COLO668 (cell line): ENCODE results near the gene CD9.

ENCODE experiments used
- DNase-seq: peaks from one replicate; lab custom pipeline; 2025; ENCODE audit not compliant: unreplicated experiment; lab: John Stamatoyannopoulos, UW

The CD9 gene

DNA sequence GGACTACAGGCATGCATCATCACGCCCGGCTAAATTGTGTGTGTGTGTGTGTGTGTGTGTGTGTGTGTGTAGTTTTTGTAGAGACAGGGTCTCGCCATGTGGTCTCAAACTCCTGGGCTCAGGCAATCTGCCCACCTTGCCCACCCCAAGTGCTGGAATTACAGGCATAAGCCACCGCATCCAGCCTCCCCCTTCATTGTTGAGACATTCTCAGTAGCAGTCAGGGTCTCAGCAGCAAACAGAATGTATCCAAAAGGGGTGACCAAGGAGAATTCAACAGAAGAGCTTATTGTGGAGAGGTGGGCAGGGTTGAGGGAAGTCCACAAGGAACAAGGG is 73.0 kb downstream of the CD9 start:
- DNase-seq, result no peak

DNA sequence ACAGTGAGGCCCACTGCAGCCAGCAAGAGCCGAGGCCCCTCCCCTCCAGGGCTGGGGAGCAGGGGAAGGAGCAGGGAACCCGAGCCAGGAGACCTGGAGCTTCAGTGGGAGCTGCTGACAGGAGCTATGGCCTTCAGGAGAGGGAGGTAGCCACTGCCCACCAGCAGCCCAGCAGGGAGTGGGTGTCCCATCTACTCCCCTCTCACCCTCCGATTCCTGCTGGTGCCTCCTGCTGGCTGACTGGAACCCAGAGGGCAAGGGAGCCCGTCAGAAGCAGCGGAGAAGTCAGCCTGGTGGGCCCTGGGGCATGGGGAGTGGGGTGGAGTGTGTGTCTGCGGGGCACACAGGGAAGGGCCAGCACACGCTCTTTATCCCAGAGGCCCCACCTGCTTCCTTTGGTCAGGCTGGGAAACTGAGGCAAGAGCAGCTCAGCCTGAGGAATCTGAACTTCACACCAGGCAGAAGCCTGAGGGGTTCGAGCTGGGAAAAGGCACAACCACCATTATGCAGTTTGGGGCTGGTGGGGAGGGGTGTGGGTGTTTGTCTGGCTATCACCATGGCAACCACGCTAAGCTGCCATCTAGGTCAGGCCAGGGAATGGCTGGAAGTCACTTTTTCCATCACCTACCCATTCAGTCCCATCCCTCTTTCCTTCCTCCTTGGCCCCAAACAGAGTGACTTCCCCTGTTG is 73.5 kb downstream of the CD9 start:
- no peak for DNase-seq

DNA sequence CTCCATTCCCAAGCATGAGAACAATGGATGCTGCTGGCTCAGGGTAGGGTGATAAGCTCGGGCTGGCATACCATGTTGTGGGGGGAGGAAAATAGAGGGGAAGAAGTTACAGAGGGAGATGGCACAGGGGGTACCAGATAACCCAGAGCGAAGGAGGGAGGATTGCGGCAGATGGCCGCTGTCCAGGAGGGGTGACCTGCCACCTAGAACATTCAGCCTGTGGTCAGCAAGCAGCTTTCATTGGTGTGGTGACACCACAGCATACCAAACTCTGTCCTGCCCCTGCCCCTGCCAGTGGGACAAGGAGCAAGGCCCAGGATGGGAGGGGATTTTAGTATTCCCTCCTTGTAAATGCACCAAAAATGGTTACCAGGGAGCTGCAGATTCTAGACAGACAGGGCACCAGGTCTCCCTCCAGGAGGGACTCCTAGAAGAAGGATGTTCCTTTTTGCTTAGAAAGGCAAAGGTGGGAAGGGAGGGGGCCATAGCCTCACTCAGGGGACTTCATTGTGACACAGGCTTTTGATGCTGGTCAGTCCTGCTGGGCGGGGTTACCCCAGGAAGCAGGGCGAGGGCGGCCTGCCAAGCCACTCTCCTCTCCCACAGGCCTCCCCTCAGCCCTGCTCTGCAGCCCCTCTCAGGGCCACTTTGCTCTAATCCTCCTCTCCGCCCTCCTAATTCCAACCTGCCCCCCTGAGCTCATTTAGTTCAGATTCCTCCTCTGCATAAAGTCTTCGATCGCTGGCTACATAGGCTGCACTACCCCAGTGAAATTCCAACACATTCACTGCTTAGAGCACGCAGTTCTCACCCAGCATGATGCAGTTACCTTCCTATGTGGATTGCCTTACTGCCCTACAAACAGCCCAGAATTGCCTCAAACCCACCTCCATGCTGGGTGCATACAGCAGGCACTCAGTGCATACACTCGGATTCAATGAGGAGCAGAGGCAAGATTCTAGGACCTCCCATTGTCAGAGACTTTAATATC is 74.3 kb downstream of the CD9 start:
- no peak for DNase-seq

DNA sequence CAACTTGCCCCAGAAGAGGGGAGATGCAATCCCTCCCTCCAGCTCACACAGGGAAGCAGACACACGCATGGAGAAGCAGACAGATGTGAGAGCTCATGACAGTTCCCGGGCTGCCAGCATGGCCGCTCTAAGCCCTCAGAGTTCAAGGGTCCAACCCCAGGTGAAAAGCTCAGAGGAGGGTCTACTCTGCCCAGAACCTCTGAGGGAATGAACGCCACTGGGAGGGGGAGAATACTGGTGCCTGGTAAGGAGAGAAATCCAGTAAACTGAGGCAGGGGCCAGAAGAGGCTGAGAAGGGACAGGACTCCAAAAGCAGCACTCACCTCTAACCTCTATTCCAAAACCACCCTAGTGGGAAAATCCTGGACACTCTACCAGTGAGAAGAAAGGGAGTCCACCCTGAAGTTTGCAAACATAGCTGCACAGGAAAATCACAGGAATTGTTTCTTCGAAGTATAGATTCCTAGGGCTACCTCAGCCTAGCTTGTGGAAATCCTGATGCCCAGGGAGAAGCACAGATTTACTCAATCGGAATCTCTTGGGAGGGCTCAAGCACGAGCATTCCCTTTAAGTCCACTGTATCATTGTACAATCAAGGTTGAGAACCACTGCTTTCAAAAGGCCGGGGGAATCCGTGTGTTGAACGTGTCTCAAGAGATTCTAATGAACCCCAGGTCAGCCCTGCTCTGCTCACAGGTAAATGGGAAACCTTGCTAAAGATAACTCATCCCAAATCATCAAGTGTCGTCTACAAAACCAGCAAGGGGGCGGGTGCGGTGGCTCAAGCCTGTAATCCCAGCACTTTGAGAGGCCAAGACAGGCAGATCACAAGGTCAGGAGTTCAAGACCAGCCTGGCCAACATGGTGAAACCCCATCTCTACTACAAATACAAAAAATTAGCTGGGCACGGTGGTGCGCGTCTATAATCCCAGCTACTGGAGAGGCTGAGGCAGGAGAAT is 76.0 kb downstream of the CD9 start:
- DNase-seq, result no peak

DNA sequence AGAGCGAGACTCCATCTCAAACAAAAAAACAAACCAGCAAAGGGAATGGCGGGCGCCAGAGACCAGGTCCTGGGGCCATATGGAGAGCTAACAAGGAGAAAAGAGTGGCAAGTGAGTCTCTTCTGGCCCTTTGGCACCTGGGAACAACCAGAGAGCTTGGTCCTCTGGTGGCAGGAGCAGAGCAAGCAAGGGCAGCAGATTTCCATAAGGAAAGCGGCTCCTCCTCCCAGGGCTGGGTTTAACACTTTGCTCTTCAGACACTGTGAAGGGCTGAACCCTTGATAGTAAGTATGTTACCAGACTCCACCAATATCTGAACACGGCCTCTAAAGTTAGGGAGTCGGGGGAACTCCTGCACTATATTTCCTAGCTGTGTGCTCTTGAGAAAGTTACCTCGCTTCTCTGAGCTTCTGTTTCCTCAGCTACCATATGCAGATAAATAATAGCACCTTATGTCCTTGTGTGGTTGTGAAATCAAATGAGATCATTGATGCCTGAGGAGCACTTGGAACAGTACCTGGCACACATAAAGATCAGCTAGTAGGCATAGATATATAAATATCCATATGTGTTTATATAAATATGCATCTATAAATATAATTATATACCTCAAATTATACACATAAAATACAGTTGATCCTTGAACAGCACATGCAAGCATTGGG is 76.9 kb downstream of the CD9 start:
- DNase-seq, result peak; percentile 2

DNA sequence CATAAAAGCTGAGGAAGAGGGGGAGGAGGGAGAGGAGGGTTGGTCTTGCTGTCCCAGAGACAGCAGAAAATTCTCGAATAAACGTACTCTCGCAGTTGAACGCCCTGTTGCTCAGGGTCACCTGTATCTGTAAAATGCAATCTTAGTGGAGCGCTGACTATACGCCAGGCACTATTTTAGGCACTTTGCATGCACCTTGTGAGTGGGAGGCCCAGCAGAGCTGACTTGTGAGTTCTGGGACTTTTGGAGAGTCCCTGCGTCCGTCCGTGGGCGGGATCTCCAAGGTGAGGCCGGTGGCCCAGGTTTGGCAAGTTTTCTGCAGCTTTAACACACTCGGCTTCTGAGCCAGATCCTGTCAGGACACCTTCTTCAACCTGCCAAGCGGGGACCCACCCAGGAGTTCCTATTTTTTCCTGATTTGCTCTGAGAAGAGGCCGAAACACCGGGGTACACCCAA is 77.8 kb downstream of the CD9 start:
- DNase-seq, result no peak

DNA sequence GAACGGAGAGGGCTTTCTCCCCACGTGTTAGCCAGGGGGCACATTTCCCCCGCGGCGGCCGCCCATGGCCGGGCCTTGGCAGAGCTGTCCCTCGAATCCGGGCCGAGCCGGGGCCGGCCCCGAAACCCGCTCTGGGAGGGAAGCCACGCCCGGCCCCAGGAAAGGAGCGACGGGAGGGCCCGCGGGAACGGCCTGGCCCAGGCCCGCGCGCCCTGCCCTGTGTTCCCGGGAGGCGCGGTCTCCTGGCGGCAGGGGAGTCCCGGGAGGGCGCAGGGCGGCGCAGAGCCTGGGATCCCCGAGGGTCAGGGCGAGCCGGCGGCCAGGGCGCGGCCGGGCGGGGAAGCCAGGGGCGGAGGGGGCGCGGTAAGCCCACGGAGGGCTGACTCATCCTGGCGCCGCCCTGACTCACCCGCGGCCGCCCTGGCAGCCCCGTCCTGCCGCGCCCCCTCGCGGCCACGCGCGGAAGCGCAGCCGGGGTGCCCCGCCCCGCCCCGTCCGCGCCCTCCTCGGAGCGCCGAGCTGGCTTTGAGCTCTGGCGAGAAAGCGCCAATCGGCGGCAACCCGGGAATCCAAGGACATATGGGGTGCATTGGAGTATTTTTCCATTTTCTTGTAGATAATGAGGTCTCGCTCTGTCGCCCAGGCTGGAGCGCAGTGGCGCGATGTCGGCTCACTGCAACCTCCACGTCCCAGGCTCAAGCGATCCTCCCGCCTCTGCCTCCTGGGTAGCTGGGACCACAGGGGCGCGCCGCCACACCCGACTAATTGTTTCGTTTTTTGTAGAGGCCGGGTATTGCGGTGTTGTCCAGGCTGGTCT is 78.4 kb downstream of the CD9 start:
- peak; percentile 83 for DNase-seq

DNA sequence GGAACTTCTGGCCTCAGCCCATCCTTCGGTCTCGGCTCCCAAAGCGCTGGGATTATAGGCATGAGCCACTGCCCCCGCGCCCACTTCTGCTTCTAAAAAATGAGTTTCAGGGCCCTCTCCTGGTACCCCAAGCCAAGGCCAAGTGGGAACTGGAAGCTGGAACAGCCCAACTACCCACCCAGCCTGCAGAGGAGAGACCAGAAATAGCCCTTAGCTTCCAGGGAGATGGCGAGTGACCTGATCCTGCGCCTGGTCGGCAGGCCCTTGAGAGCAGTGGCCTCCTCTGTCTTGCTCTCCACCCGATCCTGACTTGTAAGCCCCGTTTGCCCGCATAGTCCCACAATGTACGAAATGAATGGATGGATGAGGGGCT is 79.0 kb downstream of the CD9 start:
- DNase-seq, result no peak

DNA sequence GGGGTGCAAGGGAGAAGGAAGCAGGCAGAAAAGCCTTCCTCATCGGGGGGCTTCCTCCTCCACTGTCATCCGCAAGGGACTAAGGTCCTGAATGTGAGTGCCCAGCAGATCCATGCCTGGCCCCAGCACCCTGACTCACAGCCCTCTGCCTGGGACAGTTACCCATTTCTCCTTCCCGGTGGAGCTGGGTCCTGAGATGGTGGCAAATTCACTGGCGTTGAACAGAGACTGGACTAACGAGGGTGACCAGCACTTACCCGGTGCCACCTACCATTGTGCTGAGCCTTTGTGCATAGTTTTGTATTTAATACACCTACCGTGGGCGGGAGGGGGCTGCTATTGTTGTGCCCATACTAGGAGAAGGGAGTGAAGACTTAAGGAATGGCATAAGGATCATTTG is 79.4 kb downstream of the CD9 start:
- no peak for DNase-seq

DNA sequence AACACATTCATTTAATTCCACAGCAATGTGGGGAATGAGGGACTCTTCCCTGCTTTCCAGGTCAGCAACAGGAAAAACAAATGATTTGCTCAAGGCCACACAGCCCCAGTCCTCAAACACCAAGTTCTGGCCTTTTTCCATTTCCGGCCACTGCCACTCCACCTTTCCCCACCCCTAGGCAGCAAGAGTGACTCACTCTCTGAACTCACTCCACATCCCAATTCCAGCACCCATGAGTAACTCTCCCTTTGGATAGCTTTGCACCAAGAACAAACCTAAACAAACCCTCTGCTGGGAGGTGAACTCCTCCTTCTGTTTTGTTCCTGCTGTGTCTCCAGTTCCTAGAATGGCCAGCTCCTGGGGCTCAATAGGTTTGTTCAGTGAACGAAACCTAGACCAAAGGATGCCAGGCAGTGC is 79.9 kb downstream of the CD9 start:
- peak; percentile 2 for DNase-seq

DNA sequence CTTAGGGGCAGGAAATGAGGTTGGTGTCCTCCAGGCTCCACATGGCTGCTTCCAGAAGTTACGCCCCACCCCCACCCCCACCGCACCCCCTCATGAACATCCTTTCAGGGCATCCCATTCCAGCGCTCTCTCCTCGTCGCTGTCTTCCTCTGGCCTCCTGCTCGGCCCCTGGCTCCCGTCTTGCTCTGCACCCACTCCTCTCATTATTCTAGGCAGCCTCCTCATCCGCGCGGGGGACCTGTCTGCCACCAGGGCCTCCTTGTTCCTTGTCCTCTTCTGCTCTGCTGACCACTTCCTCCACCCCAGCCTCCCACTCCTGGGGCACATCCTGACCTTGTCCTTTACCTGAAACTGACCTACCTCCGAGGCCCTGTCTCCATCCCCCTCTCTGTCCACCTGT is 80.5 kb downstream of the CD9 start:
- no peak for DNase-seq

DNA sequence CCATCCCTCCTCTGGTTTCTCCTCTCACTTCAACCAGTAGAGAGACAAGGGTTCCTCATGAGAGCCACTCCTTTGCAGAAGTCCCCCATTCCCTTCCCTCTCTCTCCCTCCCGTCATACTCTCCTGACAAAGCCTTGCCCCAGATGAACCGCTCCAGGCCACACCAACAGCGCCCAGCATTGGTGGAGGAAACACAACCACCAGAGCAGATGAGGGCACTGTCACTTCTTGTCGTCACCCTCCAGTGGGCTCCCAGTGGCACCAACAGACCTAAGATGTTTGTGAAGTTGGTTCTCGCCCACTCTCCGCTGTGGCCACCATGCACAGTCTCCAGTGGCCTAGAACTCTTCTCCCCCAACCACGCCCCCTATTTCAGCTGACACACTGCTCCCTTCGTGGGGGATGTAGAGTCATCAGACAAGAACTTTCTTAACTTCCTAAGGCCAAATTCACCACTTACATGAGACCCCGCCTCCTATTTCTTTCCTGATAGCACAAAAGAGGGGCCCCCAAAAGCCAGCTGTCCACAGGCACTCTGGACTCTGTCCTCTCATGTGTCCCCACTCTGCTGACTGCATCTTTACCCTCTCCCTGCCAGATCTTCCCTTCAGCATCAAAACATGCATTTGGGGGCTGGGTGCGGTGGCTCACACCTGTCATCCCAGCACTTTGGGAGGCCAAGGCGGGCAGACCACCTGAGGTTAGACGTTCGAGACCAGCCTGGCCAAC is 81.0 kb downstream of the CD9 start:
- DNase-seq, result no peak

DNA sequence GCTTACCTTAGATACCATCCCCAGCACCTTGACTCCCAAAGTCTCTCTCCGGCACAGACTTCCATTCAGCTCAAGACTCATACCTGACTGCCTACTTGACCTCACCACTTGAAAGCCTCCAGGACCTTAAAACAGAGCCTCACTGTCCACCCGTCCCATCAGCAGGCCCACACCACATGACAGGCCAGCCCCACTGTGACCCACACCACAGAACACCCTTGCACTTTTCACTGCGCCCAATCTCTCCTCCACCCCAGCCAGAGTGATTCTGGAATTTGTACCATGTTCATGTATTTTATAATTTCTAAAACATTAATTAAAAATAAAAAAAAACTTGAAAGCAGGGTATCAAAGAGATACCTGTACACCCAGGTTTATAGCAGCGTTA is 82.2 kb downstream of the CD9 start:
- no peak for DNase-seq

DNA sequence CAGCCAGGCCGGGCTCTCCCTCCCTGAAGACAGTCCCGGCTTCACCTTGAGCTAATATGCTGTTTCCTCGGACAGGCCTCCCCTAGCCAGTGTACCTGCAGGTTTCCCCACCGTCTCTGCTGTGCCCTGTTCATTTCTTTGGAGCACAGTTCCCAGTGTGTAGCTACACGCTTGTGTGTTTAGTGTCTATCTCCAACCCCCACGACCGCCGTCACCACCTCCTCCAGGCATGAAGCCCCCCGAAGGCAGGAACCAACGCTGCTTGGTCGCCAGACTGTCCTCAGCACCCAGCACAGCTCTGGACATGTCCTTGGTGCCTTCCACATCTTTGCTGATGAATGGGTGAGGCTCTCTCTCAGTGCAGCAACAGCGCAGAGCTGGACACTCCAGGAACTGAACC is 84.1 kb downstream of the CD9 start:
- DNase-seq, result no peak

DNA sequence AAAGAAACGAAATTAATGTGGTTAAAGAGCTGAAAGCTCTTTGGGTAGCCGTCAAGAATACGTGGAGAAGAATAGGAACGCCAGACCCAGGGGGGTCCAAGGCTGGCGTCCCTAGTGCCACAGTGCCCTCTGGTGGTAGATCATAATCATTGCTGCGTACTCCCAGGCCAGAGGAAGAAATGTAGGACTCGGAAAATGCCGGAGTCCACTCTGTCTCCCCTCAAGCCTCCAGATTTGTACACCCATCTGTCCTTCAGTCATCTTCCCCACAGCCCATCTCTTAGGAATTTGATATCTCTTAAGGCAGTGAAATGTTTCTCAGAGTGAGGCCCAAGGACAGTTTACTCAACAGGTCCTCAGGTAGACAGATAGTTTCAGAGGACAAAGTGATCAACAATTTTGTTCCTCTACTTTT is 84.9 kb downstream of the CD9 start:
- peak; percentile 43 for DNase-seq

DNA sequence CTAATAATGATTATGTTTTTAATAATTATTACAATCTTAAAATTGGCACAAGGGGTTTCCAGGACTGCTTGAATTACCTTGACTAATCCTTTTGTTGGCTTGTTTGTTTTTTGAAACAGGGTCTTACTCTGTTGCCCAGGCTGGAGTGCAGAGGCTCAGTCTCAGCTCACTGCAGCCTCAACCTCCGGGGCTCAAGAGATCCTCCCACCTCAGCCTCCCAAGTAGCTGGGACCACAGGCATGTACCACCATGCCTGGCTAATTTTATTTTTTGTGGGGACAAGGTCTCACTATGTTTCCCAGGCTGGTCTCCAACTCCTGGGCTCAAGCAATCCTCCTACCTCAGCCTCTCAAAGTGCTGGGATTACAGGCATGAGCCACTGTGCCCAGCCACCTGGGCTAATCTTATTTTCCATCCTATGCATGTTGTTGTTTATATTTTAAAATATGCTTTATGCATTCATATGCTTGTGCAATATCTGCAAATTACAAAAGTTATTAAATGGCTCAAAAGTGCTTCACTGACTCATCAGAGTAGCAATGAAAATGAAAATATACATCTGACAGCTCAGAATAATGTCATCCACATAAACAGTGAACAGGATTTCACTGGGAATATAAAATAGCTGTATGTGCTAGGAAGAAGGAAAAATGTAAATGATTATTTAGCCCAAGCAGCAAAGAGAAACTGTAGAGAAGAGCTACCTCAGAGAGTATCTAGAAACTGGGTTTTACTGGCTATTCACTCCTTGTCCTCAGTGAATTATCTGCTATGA is 85.5 kb downstream of the CD9 start:
- DNase-seq, result no peak
